HG02759 (cell line): Measurements from ENCODE around the gene VWA5B1.

Experiments
- ATAC-seq: cut with Tn5 transposase; IDR thresholded peaks from one replicate; pipeline ENCODE4 v1.9.1; 2021; ENCODE audit warnings: mild to moderate bottlenecking, moderate library complexity; ENCODE audit not compliant: unreplicated experiment

The VWA5B1 gene

DNA sequence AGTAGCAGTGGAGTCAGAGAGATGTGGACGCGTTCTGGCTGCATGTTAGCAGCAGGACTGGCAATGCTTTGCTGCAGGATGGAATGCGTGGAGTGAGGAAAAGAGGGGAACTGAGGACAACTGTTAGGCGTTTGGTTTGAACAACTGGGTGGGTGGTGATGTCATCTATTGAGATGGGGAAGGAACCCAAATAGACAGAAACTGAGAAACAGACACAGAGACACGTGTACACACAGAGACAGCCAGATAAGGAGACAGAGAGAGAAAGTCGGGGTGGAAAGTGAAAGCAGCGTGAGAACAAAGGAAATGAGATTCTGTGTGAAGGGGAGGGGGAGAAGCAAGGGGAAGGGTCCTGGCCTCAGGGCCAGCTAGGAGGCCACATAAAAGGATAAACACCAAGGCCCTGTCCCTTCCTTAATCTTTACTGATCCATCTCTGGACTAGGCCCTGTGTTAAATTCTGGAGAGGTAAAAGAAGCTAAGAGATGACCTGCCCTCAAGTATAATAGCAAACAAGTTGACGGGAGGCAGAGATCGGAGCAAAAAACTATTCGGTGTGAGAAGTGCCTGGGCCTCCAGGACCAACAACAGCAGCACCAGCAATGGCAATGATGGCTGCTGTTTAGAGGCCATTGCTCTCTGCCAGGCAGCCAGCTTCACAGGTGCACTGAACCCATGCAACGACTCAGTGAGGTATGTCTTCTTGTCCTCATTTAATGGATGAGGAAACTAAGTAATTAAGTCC is 31.6 kb downstream of the VWA5B1 start:
- no peak for ATAC-seq

DNA sequence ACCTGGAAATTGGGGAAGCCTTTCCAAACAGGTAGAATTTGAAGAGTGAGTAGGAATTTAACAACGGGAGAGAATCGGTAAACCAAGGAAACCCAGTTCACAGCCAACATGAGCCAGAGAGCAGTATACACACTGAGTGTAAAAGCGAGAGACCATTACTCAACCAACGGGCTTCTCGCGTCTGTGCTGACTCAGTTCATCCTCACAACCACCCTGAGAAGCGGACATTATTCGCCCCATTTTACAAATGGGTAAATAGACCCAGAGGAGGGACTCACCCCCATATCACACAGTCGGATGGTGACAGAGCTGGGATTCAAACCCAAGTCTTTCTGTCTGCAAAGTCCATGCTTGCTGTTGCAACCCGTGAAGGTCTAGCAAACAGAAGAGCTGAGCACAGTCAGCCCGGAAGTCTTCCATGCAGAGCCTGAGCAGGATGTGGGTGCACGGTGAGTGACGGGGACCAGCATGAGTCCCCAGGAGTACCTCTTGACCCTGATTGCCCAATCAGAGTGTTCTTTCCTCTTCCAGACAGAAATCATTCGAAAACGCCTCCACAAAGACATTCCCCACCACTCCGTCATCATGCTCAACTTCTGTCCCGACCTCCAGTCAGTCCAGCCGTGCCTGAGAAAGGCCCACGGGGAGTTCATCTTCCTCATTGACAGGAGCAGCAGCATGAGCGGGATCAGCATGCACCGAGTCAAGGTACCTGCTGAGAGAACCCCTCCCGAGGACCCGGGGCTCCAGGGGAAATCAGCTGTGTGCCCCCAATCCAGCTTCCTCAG is 32.3 kb downstream of the VWA5B1 start:
- no peak for ATAC-seq

DNA sequence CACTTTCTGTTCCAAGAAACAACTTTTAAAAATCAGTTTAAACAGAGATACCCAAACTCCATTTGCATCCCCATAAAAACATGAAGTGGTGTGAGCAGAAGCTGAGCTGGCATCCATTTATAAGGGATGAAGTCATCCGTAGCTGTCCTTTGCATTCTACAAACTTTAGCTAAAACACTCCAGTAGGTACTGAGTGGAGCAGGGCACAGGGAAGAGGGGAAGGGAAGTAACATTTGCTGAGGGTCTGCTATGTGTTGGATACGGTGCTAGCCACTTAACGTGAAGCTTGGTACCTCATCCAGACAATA is 32.9 kb downstream of the VWA5B1 start:
- no peak for ATAC-seq

DNA sequence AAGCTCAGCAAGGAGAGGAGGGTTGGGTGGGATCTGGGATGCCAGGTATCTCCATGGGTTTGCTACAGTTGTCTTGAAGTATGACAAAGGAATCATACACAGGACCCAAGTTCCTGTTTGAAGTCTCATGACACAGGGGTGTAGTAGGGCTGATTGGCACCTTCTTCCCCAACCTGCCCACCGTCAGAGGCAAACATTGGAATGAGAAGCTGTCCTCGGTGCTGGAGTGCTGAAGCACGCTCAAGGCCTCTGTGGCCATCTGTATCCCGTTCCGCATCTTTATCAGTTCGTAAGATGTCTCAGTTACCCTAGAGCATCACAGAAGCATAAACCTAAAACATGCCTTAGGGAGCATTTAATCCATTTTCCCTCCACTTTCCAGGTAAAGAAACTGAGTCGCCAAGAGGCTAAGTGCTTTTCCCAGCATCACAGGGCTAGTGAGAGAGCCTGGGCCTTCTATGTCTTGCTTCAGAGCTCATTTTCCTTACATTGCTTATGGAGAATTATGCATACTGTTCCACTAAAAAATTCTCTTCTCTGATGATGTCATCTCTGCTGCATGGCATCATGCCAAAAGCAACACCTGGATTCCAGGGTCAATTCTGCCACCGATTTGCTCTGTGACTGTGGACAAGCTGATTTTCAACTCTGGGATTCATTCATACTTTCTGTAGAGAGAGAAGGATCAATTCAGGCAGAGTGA is 34.2 kb downstream of the VWA5B1 start:
- no peak for ATAC-seq

DNA sequence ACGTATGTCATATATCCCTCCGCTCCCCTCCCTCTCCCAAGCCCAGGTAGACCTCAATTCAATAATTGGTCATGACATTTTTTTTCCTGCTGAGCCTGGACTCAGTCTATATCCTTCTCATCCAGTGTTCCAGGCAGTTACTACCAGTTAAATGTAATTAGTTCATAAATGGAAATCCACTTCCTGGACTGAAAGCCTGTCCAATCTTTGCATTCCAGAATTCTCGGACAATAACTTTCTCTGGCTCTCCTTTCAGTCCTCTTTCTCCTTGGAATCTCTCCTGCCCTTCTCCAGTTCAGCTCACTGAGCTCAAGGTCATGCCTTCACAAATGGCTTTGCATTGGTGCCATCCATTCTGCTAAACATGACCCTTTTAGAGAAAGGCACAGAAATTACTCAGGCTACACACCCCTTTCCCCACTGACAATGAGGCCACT is 34.8 kb downstream of the VWA5B1 start:
- ATAC-seq = no peak

DNA sequence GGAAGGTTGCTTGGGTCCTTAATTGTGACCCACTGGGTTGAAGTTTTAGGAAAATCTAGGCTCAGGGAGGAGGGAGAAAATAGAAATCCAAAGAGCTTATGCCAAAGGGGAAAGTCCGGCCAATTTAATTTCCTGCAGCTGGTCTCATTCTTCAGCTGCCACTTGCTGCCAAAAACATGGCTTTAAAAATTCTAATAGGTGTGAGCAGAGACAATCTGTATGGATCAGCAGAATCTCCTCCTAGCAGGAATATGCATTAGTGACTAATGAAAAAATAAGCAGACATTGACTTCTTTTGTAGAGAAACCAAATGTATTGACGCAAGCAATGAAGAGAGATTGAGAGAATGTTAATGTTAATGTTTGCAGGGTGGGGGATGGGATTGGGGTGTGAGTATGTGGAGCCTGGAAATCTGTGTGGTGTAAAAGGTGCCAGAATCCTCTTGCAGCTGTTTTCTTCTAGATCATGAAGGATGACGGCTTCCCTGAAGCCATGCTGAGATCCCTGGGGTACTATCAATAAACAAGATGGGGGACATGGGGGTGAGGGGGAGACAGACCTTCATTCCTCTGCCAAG is 35.3 kb downstream of the VWA5B1 start:
- no peak for ATAC-seq

DNA sequence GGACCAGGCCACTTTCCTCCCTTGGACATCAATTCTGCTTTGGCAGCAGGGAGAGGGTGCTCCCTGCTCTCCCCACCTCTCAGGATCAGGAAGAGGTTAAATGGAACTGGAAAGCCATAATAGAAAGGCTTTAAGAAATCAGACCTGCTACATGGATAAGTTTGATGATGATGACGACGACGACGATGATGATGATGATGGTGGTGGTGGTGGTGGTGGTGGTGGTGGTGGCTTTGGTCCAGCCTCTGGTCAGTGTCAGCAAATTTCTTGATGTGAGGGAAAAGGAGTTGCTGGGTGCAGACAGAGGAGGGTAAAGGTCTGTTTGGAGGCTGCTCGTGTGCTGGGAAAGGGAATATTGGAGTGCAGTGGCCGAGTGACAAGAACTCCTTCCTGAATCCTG is 36.8 kb downstream of the VWA5B1 start:
- ATAC-seq = no peak

DNA sequence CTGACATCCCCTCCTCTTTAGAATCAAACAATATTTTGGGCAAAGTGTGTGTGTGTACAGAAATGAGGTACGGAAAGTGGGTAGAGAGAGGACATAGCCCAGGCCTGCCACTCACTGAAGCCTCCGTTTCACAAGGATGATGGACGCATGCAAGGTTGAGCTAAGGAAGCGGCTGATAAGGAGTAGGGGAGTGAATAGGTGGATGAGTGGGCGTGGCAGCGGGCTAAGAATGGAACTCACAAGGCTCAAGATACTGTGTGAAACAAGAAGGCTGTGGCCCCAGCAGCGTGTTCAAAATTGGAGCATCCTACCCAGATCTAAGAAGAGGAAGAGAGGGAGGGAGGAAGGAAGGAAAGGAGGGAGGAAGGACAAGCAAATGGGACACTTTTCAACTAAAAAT is 37.5 kb downstream of the VWA5B1 start:
- ATAC-seq = no peak

DNA sequence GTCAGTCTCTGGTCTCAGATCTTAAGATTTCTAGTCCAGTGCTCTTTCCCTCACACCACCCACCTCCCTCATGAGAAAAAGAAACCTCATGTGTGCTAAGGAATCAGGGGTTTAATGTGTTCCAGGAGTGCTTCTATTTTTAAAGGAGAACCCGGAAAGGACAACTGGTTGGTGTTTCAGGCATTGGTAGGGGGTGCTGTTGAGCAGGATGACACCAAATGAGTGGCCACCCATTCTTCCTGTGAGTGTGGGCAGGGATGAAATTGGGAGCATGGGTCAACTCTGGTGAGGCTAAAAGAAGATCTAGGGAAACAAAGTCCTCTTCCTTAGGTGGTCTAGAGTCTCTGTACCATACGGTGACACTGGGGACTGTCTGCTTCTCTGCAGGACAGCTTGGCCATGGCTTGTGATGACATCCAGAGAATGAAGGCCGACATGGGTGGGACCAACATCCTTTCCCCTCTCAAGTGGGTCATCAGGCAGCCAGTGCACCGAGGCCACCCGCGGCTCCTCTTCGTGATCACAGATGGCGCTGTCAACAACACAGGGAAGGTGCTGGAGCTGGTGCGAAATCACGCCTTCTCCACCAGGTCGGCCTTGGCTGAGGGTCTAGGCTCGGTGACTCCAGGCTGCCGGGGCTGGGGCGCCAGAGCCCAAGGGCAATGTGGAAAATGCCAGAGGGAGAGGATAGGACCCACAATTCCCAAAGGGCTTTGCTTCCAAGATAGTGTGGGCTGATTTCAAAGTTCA is 39.3 kb downstream of the VWA5B1 start:
- ATAC-seq = no peak

DNA sequence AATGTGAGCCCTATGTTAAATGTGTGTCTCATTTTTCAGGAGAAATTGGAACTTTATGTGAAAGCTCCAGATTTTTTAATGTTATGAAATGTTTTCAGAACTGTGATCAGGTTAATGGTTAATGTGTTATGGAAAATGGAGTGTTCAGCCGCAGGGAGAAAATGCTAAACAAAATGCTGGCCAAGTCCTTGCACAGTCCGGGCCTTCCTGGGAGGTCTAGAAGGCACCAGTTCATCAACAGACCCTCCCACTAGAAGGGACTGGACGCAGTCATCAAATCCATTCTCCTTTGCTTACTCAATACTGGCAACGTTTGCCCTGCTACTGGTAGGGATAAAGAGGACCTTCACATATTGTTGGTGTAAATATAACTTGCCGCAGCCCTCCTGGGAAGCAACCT is 43.4 kb downstream of the VWA5B1 start:
- no peak for ATAC-seq

DNA sequence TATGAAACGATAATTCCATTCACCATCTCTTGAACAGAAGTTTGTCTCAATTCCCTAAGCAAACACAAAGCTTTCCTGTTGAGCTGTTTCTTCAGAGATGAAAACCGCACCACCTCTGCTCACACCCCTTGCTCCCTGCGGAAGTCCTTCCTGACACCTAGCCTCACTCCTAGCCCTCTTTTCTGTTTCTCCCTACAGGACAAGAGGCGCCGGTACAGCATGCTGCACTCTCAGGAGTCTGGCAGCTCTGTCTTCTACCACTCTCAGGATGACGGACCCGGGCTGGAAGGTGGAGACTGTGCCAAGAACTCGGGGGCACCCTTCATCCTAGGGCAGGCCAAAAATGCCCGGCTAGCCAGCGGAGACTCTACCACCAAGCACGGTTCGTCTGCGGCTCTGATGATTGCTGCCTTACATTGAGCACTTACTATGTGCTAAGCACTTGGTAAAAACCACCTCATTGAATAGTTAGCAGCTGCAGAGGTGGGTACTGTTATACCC is 45.5 kb downstream of the VWA5B1 start:
- ATAC-seq = no peak

DNA sequence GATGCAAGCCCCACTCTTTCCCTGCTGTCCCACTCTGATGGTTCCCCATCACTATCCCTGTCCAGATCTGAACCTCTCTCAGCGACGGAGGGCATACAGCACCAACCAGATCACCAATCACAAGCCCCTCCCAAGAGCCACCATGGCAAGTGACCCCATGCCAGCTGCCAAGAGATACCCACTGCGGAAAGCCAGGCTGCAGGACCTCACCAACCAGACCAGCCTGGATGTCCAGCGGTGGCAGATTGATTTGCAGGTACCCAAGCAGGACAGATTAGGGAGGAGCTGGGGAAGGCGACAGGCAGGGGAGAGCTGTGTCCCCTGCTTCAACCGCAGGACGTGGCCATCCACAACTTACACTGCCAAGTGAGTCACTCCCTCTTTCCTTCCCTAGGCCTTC is 46.9 kb downstream of the VWA5B1 start:
- ATAC-seq = no peak

DNA sequence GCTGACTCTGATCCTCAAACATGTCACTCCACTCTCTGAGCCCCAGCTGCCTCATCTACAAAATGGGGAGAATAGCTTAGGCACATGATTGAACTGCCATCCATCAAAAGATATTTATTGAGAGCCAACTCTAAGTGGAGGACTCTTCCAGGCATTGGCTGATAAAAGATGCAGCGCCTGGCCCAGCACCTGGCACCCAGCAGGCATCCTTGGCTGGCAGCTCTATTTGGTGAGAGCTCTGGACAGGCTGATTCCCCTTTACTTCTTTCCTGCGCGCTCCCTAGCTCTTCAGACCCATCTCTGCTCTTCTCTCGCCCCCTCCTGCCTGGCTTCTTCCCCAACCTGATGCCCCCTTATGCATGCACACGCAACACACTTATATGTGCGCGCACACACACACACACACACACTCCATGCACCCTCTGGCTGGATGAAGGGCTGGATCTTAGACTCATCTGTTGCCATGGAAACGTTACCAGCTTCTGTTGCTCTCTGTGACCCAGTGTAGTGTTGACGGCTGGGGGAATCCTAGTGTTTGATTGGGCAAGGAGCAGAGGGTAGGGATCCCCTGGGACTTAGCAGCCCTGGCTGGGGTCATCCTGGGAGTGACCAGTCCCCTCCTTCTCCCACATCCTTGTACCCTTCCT is 49.3 kb downstream of the VWA5B1 start:
- no peak for ATAC-seq

DNA sequence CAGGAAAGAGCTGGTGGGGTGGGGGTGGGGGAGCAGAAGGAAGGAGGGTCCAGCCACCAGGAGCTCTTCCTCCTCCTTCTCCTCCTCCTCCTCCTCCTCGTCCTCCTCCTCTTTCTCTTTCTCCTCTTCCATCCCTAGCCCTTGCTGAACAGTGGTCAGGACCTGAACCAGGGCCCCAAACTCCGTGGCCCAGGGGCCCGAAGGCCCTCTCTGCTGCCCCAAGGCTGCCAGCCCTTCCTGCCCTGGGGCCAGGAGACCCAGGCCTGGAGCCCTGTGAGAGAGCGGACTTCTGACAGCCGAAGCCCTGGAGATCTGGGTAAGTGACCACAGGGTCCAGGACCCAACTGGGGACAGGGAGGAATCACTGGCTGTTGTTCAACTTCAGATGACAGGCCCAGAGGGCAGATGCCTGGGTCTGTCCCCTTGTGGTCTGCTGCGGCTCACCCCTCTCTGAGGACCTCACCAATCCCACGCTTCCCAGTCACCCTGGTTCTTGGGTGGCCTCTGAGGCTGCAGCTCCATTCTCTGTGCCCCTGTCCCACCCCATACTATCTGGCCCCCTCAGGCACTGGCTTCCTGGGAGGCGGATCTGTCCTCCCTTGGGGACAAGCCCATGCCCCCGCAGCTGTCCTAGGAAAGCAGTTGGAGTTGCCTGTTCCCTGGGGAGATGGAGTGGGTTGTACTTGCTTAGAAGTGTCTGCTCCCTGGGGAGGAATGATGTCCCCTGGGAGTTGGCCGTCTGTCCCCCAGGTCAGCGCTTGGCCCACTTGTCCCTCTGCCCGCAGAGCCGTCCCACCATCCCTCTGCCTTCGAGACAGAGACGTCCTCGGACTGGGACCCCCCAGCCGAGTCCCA is 51.8 kb downstream of the VWA5B1 start:
- no peak for ATAC-seq

DNA sequence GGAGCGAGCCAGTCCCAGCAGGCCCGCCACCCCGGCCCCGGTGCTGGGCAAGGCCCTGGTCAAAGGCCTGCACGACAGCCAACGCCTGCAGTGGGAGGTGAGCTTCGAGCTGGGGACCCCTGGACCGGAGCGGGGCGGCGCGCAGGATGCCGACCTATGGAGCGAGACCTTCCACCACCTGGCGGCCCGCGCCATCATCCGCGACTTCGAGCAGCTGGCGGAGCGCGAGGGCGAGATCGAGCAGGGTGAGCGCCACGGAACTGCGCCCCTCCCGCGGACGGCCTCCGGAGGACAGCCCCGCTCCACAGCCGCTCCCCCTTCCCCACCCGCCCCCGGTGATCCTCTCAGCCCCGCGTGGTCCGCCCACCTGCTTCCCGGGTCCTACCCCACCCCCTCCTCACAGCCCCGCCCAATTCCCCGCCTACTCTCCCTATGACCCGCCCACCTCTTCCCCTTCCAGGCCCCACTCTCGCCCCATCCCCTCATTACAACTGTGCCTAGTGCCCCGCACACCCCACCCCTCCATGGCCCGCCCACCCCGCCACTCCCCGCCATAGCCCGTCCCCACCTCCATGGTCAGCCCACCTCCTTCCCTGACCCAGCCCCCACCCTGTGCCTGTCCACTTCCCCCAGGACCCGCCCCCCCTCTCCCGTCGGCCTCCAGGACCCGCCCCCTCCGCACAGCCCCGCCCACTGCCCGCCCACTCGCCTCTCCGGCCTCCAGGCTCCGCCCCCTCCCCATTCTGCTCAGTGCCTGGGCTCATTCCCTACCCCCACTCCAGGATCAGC is 52.7 kb downstream of the VWA5B1 start:
- ATAC-seq = no peak

DNA sequence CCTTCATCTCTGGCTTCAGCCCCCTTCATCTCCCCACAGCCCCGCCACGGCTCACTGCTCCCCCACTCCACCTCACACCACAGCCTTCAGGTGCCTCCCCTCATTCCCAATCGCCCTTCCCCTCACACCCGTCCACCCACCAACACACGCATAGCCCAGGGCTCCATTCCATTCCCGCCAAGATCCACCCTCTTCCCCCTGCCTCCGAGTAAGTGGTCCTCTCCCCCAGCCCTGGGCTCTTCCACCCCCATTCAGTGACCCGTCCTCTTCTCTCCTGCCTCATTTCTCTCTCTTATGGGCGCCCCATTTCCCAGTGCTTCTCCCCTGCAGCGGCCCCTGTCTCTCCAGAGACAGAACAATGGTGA is 53.2 kb downstream of the VWA5B1 start:
- no peak for ATAC-seq

DNA sequence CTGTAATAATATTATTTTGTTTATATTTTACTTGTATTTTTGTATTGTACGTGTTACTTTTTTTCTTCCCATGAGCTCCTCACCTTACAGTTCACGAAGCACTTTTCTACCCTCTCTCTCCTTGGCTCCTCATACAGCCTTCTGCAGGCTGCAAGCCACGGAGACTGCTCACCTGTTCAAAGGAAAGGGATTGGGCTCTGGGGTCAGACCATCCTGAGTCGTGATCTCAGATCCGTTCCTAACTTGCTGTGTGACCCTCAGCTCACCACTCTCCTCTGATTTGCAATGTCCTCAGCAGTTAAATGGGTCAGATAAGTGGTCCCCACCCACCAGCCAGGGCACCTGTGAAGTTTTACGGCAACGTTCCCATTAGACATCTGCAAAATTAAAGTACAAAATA is 54.1 kb downstream of the VWA5B1 start:
- no peak for ATAC-seq

DNA sequence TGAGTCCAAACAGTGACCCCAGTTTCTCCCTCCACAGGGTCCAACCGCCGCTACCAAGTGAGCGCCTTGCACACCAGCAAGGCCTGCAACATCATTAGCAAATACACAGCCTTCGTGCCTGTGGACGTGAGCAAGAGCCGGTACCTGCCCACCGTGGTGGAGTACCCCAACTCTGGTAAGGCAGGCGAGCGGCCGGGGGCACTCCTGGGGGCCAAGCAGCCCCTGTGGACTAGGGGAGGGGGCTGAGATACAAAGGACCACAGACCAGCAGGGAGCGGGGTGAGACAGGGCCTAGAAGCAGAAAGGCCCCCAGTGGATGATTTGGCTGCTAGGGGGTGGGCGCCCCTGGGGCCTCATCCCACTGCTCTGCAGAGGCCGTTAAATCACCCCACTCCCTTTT is 54.7 kb downstream of the VWA5B1 start:
- no peak for ATAC-seq

DNA sequence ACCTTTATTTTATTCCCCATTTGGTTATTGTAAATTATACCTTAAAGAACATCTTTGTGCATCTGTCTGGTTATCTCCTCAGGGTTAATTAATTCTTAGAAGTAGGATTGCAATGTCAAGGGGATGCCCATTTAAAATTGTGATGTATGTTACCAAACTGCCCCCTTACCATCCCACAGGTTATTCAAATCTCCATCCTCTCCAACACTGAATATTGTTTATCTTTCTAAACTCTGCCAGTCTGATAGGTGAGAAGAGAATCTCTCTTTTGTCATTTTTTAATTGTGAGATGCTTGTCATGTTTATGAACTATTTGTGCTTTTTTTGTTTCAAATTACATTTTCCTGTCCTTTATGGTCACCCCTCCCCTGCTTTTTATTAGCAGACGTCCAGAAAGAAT is 55.8 kb downstream of the VWA5B1 start:
- no peak for ATAC-seq
